GM10266 (cell line): ENCODE data around the gene GTF2F1.

Experiments used
- DNase-seq: peaks from one replicate; pipeline ENCODE4 v3.0.0; 2012; ENCODE audit errors: extremely low spot score
- TF ChIP-seq, protein P1 (sequence below): IDR thresholded peaks from 2 replicates; pipeline ENCODE4 v1.5.1; 2012; ENCODE audit warnings: mild to moderate bottlenecking, low read depth; ENCODE audit not compliant: control insufficient read depth, insufficient read depth; ENCODE audit errors: missing control alignments

The GTF2F1 gene

DNA sequence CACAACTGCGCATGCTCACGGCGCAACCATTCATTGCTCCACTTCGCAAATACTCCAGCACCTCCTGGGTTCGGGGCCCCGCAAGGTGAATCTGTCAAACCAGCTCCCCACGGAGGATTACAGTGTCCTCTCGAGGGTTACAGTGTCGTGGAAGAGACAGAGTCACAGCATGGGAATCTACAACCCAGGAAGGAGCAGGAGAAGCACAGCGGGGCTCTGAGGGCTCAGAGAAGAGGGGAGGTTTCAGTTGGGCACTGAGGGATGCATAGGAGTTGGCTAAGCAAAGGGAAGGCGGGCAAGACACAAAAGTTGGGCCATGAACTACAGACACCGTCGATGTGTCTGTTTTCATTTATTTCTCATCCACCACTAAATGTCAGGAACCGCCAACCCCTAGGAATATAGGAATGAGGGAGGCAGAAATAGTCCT is 1.0 kb upstream of the GTF2F1 start:
- DNase-seq = no peak
- TF ChIP-seq, protein P1, sequence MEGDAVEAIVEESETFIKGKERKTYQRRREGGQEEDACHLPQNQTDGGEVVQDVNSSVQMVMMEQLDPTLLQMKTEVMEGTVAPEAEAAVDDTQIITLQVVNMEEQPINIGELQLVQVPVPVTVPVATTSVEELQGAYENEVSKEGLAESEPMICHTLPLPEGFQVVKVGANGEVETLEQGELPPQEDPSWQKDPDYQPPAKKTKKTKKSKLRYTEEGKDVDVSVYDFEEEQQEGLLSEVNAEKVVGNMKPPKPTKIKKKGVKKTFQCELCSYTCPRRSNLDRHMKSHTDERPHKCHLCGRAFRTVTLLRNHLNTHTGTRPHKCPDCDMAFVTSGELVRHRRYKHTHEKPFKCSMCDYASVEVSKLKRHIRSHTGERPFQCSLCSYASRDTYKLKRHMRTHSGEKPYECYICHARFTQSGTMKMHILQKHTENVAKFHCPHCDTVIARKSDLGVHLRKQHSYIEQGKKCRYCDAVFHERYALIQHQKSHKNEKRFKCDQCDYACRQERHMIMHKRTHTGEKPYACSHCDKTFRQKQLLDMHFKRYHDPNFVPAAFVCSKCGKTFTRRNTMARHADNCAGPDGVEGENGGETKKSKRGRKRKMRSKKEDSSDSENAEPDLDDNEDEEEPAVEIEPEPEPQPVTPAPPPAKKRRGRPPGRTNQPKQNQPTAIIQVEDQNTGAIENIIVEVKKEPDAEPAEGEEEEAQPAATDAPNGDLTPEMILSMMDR = no peak

DNA sequence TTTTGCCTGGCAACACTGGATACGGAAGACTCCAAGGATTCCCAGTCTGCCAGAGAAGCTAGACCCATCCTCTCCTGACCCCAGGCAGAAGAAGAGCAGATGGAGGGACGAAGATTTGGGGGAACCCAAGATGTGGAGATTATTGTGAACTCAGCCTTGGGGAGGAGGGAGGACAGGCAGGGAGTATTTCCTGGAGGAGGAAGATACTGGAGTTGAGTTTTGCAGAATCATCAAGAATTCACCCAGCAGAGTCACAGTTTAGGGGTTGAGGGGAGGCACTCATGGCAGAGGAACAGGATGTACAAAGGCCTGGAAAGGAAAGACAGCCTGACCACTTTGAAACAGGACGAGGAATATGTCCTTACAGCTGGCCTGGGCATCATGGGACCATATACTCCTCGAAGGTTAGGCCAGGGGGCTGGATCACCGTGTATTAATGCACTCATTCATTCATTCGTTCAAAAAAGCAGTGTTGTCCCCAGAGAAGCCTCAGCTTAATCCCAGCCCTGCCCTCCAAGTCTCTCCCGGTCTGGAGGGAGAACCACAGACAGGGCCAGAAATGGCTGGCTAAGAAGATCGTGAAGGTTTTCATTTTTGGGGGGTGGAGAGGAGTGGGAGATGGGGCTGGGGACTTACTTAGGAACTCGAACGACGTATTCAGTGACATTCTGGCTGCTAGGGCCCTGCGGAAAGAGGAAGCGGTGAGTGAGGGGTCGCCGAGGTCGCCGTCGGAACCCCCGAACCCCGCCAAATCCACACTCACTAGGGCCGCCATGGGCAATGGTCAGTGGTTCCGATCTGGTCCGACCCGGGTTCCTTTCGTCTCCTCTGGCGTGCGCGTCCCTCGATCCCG is 517 bp downstream of the GTF2F1 start:
- DNase-seq = no peak
- TF ChIP-seq, protein P1 = no peak

- TF ChIP-seq, protein P1 = no peak
- no peak for DNase-seq
These were observed 5.6 kb downstream of the GTF2F1 start for GRCh38 chr19:6387372-6387771.

GRCh38 chr19:6384381-6384780 is 8.6 kb downstream of the GTF2F1 start:
- no peak for DNase-seq
- TF ChIP-seq, protein P1 = no peak

GRCh38 chr19:6383188-6383587 is 9.8 kb downstream of the GTF2F1 start:
- DNase-seq = no peak

DNA sequence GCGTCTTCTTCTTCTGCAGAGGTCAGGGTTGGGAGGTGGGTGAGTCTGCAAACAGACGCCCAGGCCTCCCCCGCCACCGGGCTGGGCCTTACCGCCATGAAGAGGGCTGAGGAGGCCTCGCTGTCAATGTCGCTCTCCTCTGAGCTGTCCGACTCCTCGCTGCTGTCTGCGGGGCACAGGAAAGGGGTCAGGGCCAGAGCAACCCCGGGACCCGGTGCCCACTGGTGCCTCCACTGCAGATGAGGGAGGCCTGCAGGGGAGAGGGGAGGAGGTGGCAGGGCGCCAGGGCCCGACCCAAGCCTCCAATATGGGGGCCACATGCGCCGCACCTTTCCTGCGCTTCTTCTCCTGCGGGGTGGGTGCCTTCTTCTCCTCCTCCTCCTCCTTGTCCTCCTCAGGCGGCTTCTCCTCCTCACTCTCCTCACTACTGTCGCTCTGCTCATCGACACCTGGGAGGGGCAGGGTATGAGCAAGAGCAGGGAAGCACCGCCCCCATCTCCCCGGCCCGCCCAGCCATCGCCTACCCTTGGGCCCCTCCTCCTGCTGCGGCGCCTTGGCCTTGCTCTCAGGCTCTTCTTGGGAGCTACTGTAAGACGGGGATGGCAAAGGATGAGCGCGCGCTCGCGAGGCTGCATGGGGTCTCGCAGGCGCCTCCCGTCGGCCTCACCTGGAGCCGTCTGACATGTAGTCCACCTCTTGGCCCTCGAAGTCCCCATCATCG is 11.8 kb downstream of the GTF2F1 start:
- no peak for DNase-seq
- TF ChIP-seq, protein P1 = no peak

More at GRCh38 chr19:6383188-6383587, 9.8 kb downstream of the GTF2F1 start:
- TF ChIP-seq, protein P1 = no peak

DNA sequence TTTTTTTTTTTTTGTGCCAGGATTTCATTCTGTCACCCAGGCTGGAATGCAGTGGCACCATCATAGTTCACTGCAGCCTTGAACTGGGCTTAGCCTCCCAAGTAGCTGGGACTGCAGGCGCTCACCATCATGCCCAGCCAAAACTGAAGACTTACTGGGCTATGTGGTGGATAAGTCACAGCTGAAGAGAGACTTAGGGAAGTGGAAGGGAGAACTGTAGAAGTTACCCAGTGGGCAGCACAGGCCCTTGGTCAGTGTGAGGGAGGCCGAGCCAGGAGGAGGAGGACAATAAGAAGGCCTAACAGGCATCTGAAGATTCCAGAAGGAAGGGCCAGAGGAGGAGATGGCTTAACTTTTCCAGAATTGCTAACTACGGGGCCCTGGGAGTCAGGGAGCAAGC is 13.2 kb downstream of the GTF2F1 start:
- TF ChIP-seq, protein P1 = no peak
- DNase-seq = no peak
